ENCODE results near the gene MLN. TPM values are rescaled to one million over a fixed set of nuclear protein-coding genes. Genes with fewer than 3 reads are reported as not detected.
A peak's percentile ranks its signal among the peaks of the same experiment; 100 is the strongest.

MLN gene
- total and polyA plus RNA-seq, 2 of the 4 experiments (the other 2 are of a cell fraction): not detected

GRCh38 chr6:33744895-33745546, 58.8 kb downstream of the MLN start:
- Histone ChIP-seq H2BK5ac (ENCODE audit: low read depth, low read length, poor library complexity, severe bottlenecking) (peak overlapping the region; percentile 18), H2BK20ac (ENCODE audit: low read depth, low read length) (peak overlapping the region; percentile 20; the same call in 1 of the 2 replicates), H4K91ac (ENCODE audit: insufficient read depth, low read depth, low read length) (peak overlapping the region; percentile 50), H2BK15ac (ENCODE audit: low read depth, low read length) (0 out of 3 replicates have a peak overlapping the region, but pooled peaks have one; percentile 25), H3K56ac (ENCODE audit: extremely low read depth, insufficient read depth, low read length) (no peak overlapping the region), H2AK5ac (ENCODE audit: low read depth, low read length) (peak overlapping the region; percentile 57; the same call in 1 of the 2 replicates), H4K8ac (ENCODE audit: low read depth in 2 of 2, low read length in 2 of 2) (peak overlapping the region; percentile 1 to 96; a peak in 2 of 4 replicates), H3K9me3 (ENCODE audit: control insufficient read depth, insufficient read depth, low read length) (no peaks in the 10 kb centered on the region), H3K79me1 (ENCODE audit: low read depth in 1 of 2, low read length in 2 of 2) (no peaks in the 10 kb centered on the region; a peak in 1 of 4 replicates), H2AK9ac (replicated peaks; ENCODE audit: low read depth, low read length, poor library complexity) (peak overlapping the region; percentile 16), H3K4me2 (ENCODE audit: low read depth, low read length) (no peak overlapping the region), H3K27ac (ENCODE audit: insufficient read depth, low read length) (peak overlapping the region; percentile 10; the same call in 1 of the 2 replicates), H4K5ac (ENCODE audit: low read depth, low read length) (peak overlapping the region; percentile 42), H4K20me1 (ENCODE audit: insufficient read depth, low read length) (no peaks in the 10 kb centered on the region; the same call in 1 of the 2 replicates), H3K9ac (ENCODE audit: low read depth, low read length) (peak overlapping the region; percentile 39; the same call in 1 of the 2 replicates), H2AFZ (replicated peaks; ENCODE audit: low read length, poor library complexity) (peak overlapping the region; percentile 64), H3K9me1 (ENCODE audit: insufficient read depth, low read length) (peaks cover 10% of the 10 kb centered on the region), H3K14ac (replicated peaks; ENCODE audit: low read depth, low read length) (0 out of 2 replicates have a peak overlapping the region, but pooled peaks have one; percentile 94), H3K4ac (ENCODE audit: low read depth, low read length) (peak overlapping the region; percentile 78), H3K27me3 (ENCODE audit: control insufficient read depth, insufficient read depth, low read length) (peaks cover 6% of the 10 kb centered on the region; the same call in 1 of the 2 replicates), H3K36me3 (ENCODE audit: control insufficient read depth, insufficient read depth, low read length) (no peaks in the 10 kb centered on the region), H3K23ac (ENCODE audit: low read depth, low read length) (no peak overlapping the region), H3K4me1 (ENCODE audit: control insufficient read depth, insufficient read depth, low read length) (peaks cover 22% of the 10 kb centered on the region), H3K18ac (ENCODE audit: low read depth, low read length) (peak overlapping the region; percentile 30; the same call in 1 of the 2 replicates), H3K4me3 (ENCODE audit: insufficient read depth, low read depth, low read length) (no peak overlapping the region), H2BK120ac (ENCODE audit: low read depth, low read length) (peak overlapping the region; percentile 96)
- no TSS peak for BruUV-seq (replicated peaks)
- ChIA-PET POLR2A (ENCODE audit: unreplicated experiment) (no interaction called here), CTCF (interaction anchor here (0.9 to 5.0 kb wide), 6 partner anchors 16 to 410 kb away, joined by 3 to 29 read pairs (median 7); no protein-coding TSS in a partner anchor)
- DNase-seq (no peak), ATAC-seq (ENCODE audit: low read depth) (no peak)
- WGBS, 2 experiments (ENCODE audit: extremely low coverage in 2 of 2, insufficient read length in 1 of 2): 100% methylated on average over 1 of the region's 13 CpGs; no CpG with 5 or more reads in 1 of the 2 experiments
- in situ Hi-C loops (cut with MboI; ENCODE audit: low sequenced_read_pairs) (no loop called here), intact Hi-C loops (cut with micrococcal nuclease) (loop anchor here (1.0 to 2.0 kb wide), 4 partner anchors 17 to 409 kb away; no protein-coding TSS in a partner anchor), dilution Hi-C loops (cut with HindIII; ENCODE audit: low sequenced_read_pairs, unreplicated experiment) (no loop called here)
- TF ChIP-seq RFX5 (IDR thresholded peaks at IDR 0.05; ENCODE audit: low read depth, low read length) (no peak), CEBPB (IDR thresholded peaks at IDR 0.05; ENCODE audit: low read depth, low read length) (no peak), MXI1 (IDR thresholded peaks at IDR 0.05; ENCODE audit: borderline replicate concordance, low read depth, low read length) (no peak), CHD1 (IDR thresholded peaks at IDR 0.05; ENCODE audit: low read depth, low read length) (no peak), MAFK (IDR thresholded peaks at IDR 0.05; ENCODE audit: low read depth, low read length) (no peak), POLR2A (IDR thresholded peaks at IDR 0.05; ENCODE audit: low read depth, low read length) (no peak), FOS (IDR thresholded peaks at IDR 0.05; ENCODE audit: low read depth, low read length) (no peak), SMC3 (IDR thresholded peaks at IDR 0.05; ENCODE audit: low read depth, low read length) (no peak), MAZ (IDR thresholded peaks at IDR 0.05; ENCODE audit: borderline replicate concordance, low read depth, low read length) (no peak), BHLHE40 (IDR thresholded peaks at IDR 0.05; ENCODE audit: low read depth, low read length) (no peak), RCOR1 (IDR thresholded peaks at IDR 0.05; ENCODE audit: insufficient replicate concordance, low read length) (no peak), CTCF (conservative IDR thresholded peaks at IDR 0.05; ENCODE audit: low read depth, low read length) (no peak), RAD21 (IDR thresholded peaks at IDR 0.05; ENCODE audit: low read length) (no peak), NFE2L2 (IDR thresholded peaks at IDR 0.05; ENCODE audit: low read depth, low read length) (no peak)
- TF ChIP-seq, protein P1, sequence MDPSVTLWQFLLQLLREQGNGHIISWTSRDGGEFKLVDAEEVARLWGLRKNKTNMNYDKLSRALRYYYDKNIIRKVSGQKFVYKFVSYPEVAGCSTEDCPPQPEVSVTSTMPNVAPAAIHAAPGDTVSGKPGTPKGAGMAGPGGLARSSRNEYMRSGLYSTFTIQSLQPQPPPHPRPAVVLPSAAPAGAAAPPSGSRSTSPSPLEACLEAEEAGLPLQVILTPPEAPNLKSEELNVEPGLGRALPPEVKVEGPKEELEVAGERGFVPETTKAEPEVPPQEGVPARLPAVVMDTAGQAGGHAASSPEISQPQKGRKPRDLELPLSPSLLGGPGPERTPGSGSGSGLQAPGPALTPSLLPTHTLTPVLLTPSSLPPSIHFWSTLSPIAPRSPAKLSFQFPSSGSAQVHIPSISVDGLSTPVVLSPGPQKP (IDR thresholded peaks at IDR 0.05; ENCODE audit: borderline replicate concordance, low read depth, low read length): no peak
